ENCODE results near the gene ENG.

ENG gene

GRCh38 chr9:127794001-127794791 is 60.3 kb downstream of the ENG start:
- Histone ChIP-seq H3K4me1 (ENCODE audit: control insufficient read depth in 2 of 2, insufficient read depth in 2 of 2, low read length in 2 of 2) (peaks cover 13 to 15% of the 10 kb centered on the region in 2 donors), H3K9me3 (ENCODE audit: control insufficient read depth in 2 of 2, low read length in 2 of 2) (no peaks in the 10 kb centered on the region), H3K4me3 (ENCODE audit: low read length in 2 of 2) (no peak overlapping the region), H3K9ac (ENCODE audit: low read depth in 1 of 2, low read length in 2 of 2) (no peak overlapping the region), H3K27me3 (ENCODE audit: control insufficient read depth in 2 of 2, insufficient read depth in 2 of 2, low read length in 2 of 2) (no peaks in the 10 kb centered on the region), H3K36me3 (ENCODE audit: control insufficient read depth in 2 of 2, insufficient read depth in 2 of 2, low read length in 2 of 2) (peaks cover 26 to 27% of the 10 kb centered on the region in 2 donors), H3K27ac (ENCODE audit: low read depth in 2 of 2, low read length in 2 of 2) (no peak overlapping the region)

GRCh38 chr9:127793093-127793708 is 61.3 kb downstream of the ENG start:
- no peak overlapping the region for H3K27ac ChIP-seq (ENCODE audit: low read depth in 2 of 2, low read length in 2 of 2)
- H3K9ac ChIP-seq (ENCODE audit: low read depth in 1 of 2, low read length in 2 of 2), result no peak overlapping the region
- H3K4me1 ChIP-seq (ENCODE audit: control insufficient read depth in 2 of 2, insufficient read depth in 2 of 2, low read length in 2 of 2), result peaks cover 13 to 15% of the 10 kb centered on the region in 2 donors
- H3K27me3 ChIP-seq (ENCODE audit: control insufficient read depth in 2 of 2, insufficient read depth in 2 of 2, low read length in 2 of 2), result no peaks in the 10 kb centered on the region
- H3K9me3 ChIP-seq (ENCODE audit: control insufficient read depth in 2 of 2, low read length in 2 of 2), result no peaks in the 10 kb centered on the region
- no peak overlapping the region for H3K4me3 ChIP-seq (ENCODE audit: low read length in 2 of 2)
- H3K36me3 ChIP-seq (ENCODE audit: control insufficient read depth in 2 of 2, insufficient read depth in 2 of 2, low read length in 2 of 2), result peaks cover 36 to 37% of the 10 kb centered on the region in 2 donors

DNA sequence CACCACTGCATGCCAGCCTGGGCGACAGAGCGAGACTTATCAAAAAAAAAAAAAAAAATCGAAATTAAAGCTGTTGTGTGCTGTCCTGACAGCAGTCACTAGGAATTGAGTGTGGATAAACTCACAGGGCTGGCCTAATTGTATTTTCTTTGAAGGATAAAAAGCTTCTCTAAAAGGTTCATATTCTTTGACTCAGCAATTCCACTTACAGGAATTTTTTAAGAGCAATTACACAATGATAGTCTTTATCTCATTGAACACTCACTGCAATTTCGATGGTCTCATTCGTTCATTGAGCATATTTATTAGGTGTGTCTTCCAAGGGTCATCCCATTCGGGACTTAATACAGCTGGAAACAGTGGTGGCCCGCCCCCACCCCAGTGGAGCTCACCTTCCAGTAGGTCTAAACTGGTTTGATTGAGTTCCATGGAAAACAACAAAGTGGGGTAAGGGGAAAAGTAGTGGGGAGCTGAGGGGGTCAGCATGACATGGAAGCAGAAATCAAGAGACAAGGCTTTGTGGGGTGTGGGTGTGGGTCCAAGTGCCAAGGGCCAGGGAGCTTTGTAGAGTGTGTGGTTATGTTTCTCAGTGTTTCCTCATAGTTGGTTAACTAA is 61.9 kb downstream of the ENG start:
- Histone ChIP-seq H3K9ac (ENCODE audit: low read depth in 1 of 2, low read length in 2 of 2) (no peak overlapping the region), H3K4me3 (ENCODE audit: low read length in 2 of 2) (no peak overlapping the region), H3K36me3 (ENCODE audit: control insufficient read depth in 2 of 2, insufficient read depth in 2 of 2, low read length in 2 of 2) (peaks cover 42 to 44% of the 10 kb centered on the region in 2 donors), H3K4me1 (ENCODE audit: control insufficient read depth in 2 of 2, insufficient read depth in 2 of 2, low read length in 2 of 2) (peaks cover 11 to 13% of the 10 kb centered on the region in 2 donors), H3K9me3 (ENCODE audit: control insufficient read depth in 2 of 2, low read length in 2 of 2) (no peaks in the 10 kb centered on the region), H3K27ac (ENCODE audit: low read depth in 2 of 2, low read length in 2 of 2) (no peak overlapping the region), H3K27me3 (ENCODE audit: control insufficient read depth in 2 of 2, insufficient read depth in 2 of 2, low read length in 2 of 2) (no peaks in the 10 kb centered on the region)

GRCh38 chr9:127791085-127791484 is 63.4 kb downstream of the ENG start:
- no peak overlapping the region for H3K27ac ChIP-seq (ENCODE audit: low read depth in 2 of 2, low read length in 2 of 2)
- no peak overlapping the region for H3K9ac ChIP-seq (ENCODE audit: low read depth in 1 of 2, low read length in 2 of 2)
- no peaks in the 10 kb centered on the region for H3K9me3 ChIP-seq (ENCODE audit: control insufficient read depth in 2 of 2, low read length in 2 of 2)
- H3K4me1 ChIP-seq (ENCODE audit: control insufficient read depth in 2 of 2, insufficient read depth in 2 of 2, low read length in 2 of 2), result peaks cover 8 to 11% of the 10 kb centered on the region in 2 donors
- no peak overlapping the region for H3K4me3 ChIP-seq (ENCODE audit: low read length in 2 of 2)
- H3K36me3 ChIP-seq (ENCODE audit: control insufficient read depth in 2 of 2, insufficient read depth in 2 of 2, low read length in 2 of 2), result peaks cover 47 to 50% of the 10 kb centered on the region in 2 donors
- no peaks in the 10 kb centered on the region for H3K27me3 ChIP-seq (ENCODE audit: control insufficient read depth in 2 of 2, insufficient read depth in 2 of 2, low read length in 2 of 2)

DNA sequence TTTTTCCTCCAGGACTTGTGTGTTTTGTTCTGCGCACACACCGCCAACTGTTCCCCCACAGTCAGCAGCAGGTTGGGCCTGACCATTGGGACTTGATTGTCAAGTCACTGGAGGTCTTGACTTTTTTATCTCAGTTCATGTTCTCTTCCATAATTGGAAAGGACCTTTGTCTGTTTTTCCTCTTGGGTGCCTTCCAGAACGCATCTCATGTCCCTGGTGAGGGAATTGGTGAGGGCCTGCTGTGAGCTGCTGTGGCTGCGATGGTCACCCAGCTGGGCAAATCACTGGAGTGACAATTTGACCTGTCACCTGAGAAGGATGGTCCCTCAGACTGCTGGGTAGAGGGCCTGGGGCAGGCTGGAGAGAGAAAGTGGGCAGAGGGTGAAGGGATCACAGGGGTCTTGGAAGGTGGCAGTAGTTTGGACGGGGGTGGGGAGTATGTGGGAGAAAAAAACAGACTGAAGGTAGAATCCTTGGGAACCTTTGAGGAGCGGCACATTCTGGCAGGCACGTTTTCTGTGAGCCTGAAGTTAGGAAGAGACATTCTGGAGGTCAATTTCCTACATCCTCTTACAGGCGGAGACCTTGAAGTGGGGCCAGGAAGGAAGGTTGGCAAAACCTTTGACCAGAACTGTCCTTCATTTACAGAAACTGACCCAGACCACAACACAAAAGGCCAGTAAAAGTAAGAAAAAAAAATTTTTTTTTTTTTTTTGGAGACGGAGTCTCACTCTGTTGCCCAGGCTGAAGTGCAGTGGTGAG is 64.2 kb downstream of the ENG start:
- H3K9me3 ChIP-seq (ENCODE audit: control insufficient read depth in 2 of 2, low read length in 2 of 2), result no peaks in the 10 kb centered on the region
- H3K27ac ChIP-seq (ENCODE audit: low read depth in 2 of 2, low read length in 2 of 2), result no peak overlapping the region
- H3K9ac ChIP-seq (ENCODE audit: low read depth in 1 of 2, low read length in 2 of 2), result no peak overlapping the region
- no peak overlapping the region for H3K4me3 ChIP-seq (ENCODE audit: low read length in 2 of 2)
- no peaks in the 10 kb centered on the region for H3K27me3 ChIP-seq (ENCODE audit: control insufficient read depth in 2 of 2, insufficient read depth in 2 of 2, low read length in 2 of 2)
- H3K36me3 ChIP-seq (ENCODE audit: control insufficient read depth in 2 of 2, insufficient read depth in 2 of 2, low read length in 2 of 2), result peaks cover 47 to 50% of the 10 kb centered on the region in 2 donors
- peaks cover 4 to 11% of the 10 kb centered on the region in 2 donors for H3K4me1 ChIP-seq (ENCODE audit: control insufficient read depth in 2 of 2, insufficient read depth in 2 of 2, low read length in 2 of 2)

DNA sequence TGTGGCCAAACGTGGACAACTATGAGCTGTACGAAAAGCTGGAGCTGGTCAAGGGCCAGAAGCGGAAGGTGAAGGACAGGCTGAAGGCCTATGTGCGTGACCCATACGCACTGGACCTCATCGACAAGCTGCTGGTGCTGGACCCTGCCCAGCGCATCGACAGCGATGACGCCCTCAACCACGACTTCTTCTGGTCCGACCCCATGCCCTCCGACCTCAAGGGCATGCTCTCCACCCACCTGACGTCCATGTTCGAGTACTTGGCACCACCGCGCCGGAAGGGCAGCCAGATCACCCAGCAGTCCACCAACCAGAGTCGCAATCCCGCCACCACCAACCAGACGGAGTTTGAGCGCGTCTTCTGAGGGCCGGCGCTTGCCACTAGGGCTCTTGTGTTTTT is 65.3 kb downstream of the ENG start:
- Histone ChIP-seq H3K36me3 (ENCODE audit: control insufficient read depth in 2 of 2, insufficient read depth in 2 of 2, low read length in 2 of 2) (peaks cover 47 to 50% of the 10 kb centered on the region in 2 donors), H3K9me3 (ENCODE audit: control insufficient read depth in 2 of 2, low read length in 2 of 2) (no peaks in the 10 kb centered on the region), H3K4me1 (ENCODE audit: control insufficient read depth in 2 of 2, insufficient read depth in 2 of 2, low read length in 2 of 2) (peaks cover 10 to 12% of the 10 kb centered on the region in 2 donors), H3K27me3 (ENCODE audit: control insufficient read depth in 2 of 2, insufficient read depth in 2 of 2, low read length in 2 of 2) (no peaks in the 10 kb centered on the region), H3K9ac (ENCODE audit: low read depth in 1 of 2, low read length in 2 of 2) (no peak overlapping the region), H3K4me3 (ENCODE audit: low read length in 2 of 2) (no peak overlapping the region), H3K27ac (ENCODE audit: low read depth in 2 of 2, low read length in 2 of 2) (no peak overlapping the region)

DNA sequence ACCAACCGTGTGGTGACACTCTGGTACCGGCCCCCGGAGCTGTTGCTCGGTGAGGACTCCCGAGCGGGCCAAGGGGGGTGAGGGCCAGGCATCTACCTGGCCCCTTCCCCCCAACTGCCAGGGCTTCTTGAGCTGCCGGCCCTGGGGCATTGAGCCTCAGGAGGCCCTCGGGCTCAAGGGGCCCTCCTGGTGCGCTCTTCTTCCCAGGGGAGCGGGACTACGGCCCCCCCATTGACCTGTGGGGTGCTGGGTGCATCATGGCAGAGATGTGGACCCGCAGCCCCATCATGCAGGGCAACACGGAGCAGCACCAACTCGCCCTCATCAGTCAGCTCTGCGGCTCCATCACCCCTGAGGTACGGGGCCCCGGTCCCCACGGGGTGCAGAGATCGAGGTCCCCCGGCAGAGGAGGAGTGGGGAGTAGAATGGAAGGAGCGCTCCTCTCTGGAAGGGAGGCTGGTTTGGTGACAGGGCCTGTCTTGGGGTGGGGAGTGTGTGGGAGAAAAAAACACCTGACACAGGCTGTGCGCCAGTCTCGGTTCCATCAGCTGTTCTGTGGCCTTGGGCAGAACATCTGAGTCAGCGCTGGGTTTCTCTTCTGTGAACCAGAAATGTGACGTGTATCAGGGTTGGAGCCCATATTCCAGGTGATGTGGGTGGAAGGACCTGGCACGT is 66.0 kb downstream of the ENG start:
- H3K9me3 ChIP-seq (ENCODE audit: control insufficient read depth in 2 of 2, low read length in 2 of 2), result no peaks in the 10 kb centered on the region
- peaks cover 10 to 15% of the 10 kb centered on the region in 2 donors for H3K4me1 ChIP-seq (ENCODE audit: control insufficient read depth in 2 of 2, insufficient read depth in 2 of 2, low read length in 2 of 2)
- H3K9ac ChIP-seq (ENCODE audit: low read depth in 1 of 2, low read length in 2 of 2), result no peak overlapping the region
- peaks cover 47 to 50% of the 10 kb centered on the region in 2 donors for H3K36me3 ChIP-seq (ENCODE audit: control insufficient read depth in 2 of 2, insufficient read depth in 2 of 2, low read length in 2 of 2)
- no peak overlapping the region for H3K4me3 ChIP-seq (ENCODE audit: low read length in 2 of 2)
- no peak overlapping the region for H3K27ac ChIP-seq (ENCODE audit: low read depth in 2 of 2, low read length in 2 of 2)
- peaks cover 0 to 2% of the 10 kb centered on the region in 2 donors for H3K27me3 ChIP-seq (ENCODE audit: control insufficient read depth in 2 of 2, insufficient read depth in 2 of 2, low read length in 2 of 2)

DNA sequence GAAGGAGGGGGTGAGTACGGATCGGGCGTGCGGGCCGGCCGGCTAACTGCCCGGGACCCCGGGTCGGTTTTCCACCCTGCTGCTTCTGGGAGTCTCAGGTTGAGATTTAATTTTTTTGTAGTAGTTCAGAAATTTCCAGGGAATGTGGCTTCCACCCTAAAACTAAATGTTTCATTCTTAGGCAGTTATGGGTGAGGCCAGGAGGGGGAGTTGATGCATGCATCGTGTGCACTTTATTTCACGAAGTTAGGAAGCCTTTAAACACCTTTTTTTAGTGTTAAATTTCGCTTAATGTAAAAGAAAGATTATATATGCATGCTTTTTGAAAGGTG is 67.7 kb downstream of the ENG start:
- Histone ChIP-seq H3K27ac (ENCODE audit: low read depth in 2 of 2, low read length in 2 of 2) (peak overlapping the region; percentile 90 to 94), H3K9ac (ENCODE audit: low read depth in 1 of 2, low read length in 2 of 2) (peak overlapping the region; percentile 85 to 91), H3K27me3 (ENCODE audit: control insufficient read depth in 2 of 2, insufficient read depth in 2 of 2, low read length in 2 of 2) (peaks cover 0 to 2% of the 10 kb centered on the region in 2 donors), H3K4me3 (ENCODE audit: low read length in 2 of 2) (peak overlapping the region; percentile 82 to 89), H3K36me3 (ENCODE audit: control insufficient read depth in 2 of 2, insufficient read depth in 2 of 2, low read length in 2 of 2) (peaks cover 43 to 46% of the 10 kb centered on the region in 2 donors), H3K4me1 (ENCODE audit: control insufficient read depth in 2 of 2, insufficient read depth in 2 of 2, low read length in 2 of 2) (peaks cover 10 to 18% of the 10 kb centered on the region in 2 donors), H3K9me3 (ENCODE audit: control insufficient read depth in 2 of 2, low read length in 2 of 2) (no peaks in the 10 kb centered on the region)

- Histone ChIP-seq H3K27me3 (ENCODE audit: control insufficient read depth in 2 of 2, insufficient read depth in 2 of 2, low read length in 2 of 2) (peaks cover 0 to 2% of the 10 kb centered on the region in 2 donors), H3K9ac (ENCODE audit: low read depth in 1 of 2, low read length in 2 of 2) (peak within 1 kb of the TSS; percentile 85 to 91), H3K4me3 (ENCODE audit: low read length in 2 of 2) (peak within 1 kb of the TSS; percentile 82 to 89), H3K9me3 (ENCODE audit: control insufficient read depth in 2 of 2, low read length in 2 of 2) (no peaks in the 10 kb centered on the region), H3K36me3 (ENCODE audit: control insufficient read depth in 2 of 2, insufficient read depth in 2 of 2, low read length in 2 of 2) (peaks cover 39 to 42% of the 10 kb centered on the region in 2 donors), H3K4me1 (ENCODE audit: control insufficient read depth in 2 of 2, insufficient read depth in 2 of 2, low read length in 2 of 2) (peaks cover 10 to 18% of the 10 kb centered on the region in 2 donors), H3K27ac (ENCODE audit: low read depth in 2 of 2, low read length in 2 of 2) (peak within 1 kb of the TSS; percentile 90 to 94)
Observed at GRCh38 chr9:127785933-127786772, 68.3 kb downstream of the ENG start, which contains the start of gene CDK9. TSS of gene CDK9 (plus strand) at chr9:127786034. CDS start at chr9:127786149, 115 bp downstream.
